Embryonic facial prominence (tissue), 1 donor: ENCODE measurements around the gene ZNF618.
A peak's percentile ranks its signal among the peaks of the same experiment; 100 is the strongest.
"Not testable (repeated sequence)": the region's sequence is repeated elsewhere in the genome, so short reads cannot be mapped to it uniquely, and the experiment has no call there.

Experiments used
- DNase-seq: peaks from one replicate; pipeline ENCODE4 v3.0.0-alpha.2; 2016; ENCODE audit errors: extremely low spot score

The ZNF618 gene

GRCh38 chr9:114082017-114082762 is 206.1 kb downstream of the ZNF618 start:
- peak; percentile 74 for DNase-seq

DNA sequence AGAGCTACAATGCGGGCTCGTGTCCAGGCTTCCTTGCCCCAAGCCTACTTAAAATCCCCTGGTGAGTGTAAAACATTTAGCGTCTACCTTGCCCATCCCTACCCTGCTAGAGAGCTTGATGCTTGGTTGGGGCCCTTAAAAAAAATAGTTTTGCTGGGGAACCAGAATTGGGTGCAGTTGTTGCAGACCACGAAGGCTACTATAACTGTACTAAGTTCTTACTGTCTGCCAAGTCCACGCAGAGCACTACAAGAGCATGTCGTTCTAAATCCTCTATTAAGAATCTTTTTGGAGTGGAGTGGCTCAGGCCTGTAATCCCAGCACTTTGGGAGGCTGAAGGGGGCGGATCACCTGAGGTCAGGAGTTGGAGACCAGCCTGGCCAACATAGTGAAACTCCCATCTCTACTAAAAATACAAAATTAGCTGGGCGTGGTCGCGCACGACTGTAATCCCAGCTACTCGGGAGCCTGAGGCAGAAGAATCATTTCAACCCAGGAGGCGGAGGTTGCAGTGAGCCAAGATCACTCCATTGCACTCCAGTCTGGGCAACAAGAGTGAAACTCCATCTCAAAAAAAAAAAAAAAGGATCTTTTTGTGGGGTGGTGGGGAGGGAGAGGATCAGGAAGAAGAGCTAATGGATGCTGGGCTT is 206.8 kb downstream of the ZNF618 start:
- not testable (repeated sequence) for DNase-seq

DNA sequence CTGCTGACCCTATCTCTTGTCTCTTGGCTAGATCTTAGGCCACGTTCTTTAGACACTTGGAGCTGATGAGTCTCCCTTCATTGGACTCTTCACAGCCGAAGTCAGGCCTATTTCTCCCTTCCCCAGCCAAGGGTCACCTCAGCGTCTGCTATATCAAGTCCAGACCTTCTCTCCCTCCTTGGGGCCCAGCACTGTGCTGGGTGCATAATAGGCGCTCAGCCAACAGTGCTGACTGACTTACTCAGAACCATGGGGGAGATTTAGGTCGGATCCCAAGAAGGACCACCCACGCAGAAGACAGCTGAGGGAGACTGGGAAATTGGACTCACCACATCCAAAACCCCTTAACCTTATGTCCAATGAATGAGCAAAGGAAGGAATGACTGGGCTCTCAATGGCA is 207.6 kb downstream of the ZNF618 start:
- DNase-seq, result no peak

- no peak for DNase-seq
Measured at GRCh38 chr9:114084282-114085073, 208.4 kb downstream of the ZNF618 start.

GRCh38 chr9:114085387-114085789 is 209.3 kb downstream of the ZNF618 start:
- DNase-seq, result no peak

- DNase-seq, result no peak
Measured at GRCh38 chr9:114086009-114086408, 209.9 kb downstream of the ZNF618 start.

- no peak for DNase-seq
Measured at GRCh38 chr9:114086607-114087006, 210.5 kb downstream of the ZNF618 start.

DNA sequence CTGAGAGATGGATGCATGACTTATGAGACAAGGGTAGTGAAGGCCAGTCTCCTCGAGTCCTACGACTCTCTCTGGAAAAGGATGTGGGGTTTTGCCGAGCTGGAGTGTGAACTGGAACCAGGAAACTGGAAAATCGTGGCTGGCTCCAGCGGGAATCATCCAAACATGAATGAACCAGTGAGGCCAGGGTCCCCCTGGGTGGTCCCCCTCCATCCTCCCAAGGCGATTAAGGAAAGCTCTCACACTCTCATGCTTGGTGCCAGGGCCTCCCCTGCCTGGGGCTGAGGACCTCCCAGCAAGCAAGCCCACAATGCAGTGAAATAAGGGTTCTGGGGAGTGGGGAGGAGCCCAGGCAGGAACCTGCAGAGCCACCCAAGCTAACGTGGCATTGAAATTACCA is 211.6 kb downstream of the ZNF618 start:
- DNase-seq, result no peak

- no peak for DNase-seq
Measured at GRCh38 chr9:114088571-114089170, 212.6 kb downstream of the ZNF618 start.

GRCh38 chr9:114089206-114089840 is 213.2 kb downstream of the ZNF618 start:
- no peak for DNase-seq

DNA sequence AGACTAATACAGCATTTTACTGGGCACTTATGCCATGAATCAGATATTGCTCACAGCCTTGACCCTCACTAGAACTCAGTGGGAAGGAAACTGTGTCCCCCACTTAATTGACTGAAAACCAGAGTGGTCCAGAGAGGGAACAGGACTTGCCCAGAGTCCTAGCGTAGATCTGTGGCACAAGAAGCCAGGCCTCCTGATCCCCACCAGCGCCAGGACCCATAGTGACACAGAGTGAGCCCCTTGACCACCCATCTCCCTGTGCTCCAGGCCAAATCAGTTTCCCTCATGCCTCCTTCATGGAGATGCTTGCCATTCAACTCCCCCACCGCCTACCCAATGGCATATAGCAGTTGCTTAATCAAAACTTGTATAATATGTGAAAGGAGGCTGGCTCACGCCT is 214.7 kb downstream of the ZNF618 start:
- DNase-seq, result no peak

DNA sequence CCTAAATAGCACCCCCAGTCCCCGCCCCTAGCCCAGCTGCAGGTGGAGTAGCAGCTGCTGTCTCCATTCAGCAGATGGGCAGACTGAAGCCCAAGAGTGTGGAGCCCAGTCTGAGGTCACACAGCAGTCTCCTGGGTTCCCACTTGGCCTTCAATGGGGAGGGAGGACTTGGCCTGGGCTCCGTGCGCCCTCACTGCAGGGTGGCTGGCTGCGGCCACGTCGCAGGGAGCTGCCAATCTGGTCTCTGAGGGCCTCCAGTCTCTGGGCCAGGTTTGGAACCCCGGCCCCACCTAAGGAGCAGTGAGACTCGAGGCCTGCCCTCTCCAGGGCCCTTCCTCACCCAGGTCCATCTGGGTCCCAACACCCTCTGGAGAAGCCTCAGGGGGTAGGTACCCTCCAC is 215.6 kb downstream of the ZNF618 start:
- no peak for DNase-seq

DNA sequence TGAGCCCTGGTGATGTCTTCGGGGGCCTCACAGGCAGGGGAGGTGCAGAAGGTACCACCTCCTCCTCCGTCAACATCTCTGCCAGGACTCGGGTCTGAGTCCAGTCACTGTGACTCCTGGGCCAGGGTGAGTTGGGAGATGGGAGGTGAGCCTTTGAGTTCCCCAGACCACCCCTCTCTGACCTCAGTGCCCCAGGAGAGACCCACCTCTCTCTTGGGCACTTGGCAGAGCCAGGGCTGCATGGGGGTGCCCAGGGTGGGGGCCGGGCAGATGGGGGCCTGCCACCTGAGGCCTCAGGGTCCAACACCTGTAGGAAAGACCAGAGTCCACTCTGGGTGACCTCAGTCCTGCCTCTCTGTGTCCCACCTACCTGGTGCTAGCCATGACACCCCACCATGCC is 216.2 kb downstream of the ZNF618 start:
- DNase-seq, result no peak

DNA sequence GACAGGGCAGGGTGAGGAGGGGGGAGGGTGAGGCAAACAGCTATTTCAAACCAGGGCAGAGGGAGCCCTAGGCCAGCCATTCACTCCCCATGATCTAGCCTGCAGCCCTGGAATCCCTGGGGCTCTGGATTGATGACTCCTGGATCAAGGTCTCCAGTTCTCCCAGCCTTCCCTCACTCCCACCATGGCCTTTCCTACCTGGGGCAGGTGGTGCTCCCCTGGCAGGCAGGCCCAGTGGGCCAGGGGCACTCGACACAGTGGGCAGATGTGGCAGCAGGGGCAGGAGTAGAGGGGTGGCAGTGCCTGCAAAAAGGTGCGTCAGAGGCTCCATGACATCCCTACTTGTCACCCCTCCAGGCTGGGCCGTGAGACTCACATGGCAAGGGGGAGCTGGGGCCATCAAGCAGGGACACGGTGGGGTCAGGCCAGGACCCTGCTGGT is 216.9 kb downstream of the ZNF618 start:
- DNase-seq, result no peak

DNA sequence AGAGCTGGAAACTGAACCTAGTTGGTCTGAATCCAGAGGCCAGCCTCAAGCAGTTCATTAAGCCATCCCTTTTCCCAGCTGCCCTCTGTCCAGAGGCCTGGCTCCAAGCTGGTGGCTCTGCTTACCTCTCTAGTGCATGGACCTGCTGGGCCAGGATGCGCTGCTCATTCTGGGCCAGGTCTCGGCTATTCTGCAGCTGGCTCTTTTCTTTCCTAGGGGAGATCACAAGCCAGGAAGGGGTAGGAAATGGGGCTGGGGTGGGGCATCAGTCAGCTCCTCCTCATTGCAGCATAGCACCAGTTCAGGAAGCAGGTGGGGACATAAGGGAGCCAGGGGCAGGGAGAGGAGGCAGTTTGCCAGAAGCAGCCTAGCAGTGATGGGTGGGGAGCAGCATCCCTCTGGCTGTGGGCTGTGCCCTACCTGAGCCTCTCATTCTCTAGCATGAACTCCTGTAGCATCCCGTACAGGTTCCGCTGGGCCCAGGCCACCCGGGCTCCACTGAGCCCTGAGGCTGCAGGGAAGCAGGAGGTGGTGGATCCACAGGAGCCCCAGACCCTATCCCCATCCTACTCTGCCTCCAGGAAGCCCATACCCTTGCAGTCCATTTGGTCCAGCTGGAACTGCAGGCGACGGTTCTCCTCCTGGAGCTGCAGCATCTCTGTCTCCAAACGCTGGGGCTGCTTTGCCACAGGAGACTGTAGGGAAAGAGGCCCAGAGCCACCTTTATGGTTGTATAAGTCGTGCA is 217.8 kb downstream of the ZNF618 start:
- no peak for DNase-seq

DNA sequence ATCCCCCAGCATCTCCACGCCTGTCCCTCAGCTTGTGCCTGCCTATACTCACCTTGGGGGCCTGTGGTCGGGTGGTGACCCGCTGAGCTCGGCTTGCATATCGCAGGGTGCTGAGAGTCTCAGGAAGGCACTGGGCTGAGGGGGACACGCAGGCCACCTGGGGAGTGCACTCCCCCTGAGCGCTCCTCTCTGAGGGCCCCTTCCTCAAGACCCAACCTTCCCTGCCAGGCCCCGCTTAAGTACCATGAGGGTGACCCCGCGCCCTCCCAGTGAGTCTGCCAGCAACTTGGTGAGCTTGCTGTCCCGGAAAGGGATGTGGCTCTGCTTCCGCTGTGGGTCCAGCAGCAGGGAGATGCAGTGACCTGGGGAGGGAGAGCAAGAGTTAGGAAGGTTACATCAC is 218.9 kb downstream of the ZNF618 start:
- no peak for DNase-seq

GRCh38 chr9:114096041-114096511 is 220.0 kb downstream of the ZNF618 start:
- no peak for DNase-seq

DNA sequence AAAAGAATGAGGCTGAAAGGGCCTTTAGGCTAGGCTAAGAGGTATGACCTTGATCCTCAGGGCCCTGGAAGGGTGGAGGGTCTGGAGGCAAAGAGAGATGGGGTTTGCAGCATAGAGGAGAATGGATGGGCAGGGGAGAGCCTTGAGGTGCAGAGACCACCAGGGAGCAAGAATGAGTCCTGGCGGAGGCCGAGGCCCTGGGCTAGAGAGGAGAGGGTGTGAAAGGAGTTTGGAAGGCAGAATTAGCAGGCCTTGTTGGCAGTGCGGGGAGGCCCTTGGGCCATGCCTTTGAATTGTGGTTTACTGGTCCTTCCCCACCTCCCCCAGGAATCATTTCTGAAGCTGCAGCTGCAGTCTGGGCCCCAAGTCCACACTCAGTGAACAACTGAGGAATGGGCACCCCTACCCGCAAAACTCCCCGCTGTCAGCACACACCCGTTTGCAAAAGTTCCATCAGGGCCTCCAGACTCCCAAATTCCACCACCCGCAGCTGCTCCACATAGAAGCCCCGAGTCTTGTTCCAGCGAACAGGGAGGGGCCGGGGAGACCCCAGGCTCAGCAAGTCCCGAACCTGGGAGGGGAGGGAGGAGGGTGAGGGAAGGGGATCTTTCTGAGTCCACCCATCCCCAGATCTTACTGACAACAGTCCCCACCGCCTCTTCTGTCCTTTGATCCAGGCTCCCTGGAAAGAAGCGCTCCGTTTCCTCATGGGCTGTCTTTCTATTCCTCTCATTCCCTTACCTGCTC is 220.9 kb downstream of the ZNF618 start:
- no peak for DNase-seq

- DNase-seq, result no peak
Measured at GRCh38 chr9:114097613-114098020, 221.5 kb downstream of the ZNF618 start.
